KG1 (cell line): Measurements from ENCODE around the gene TLX3.
"Not testable (repeated sequence)": the region's sequence is repeated elsewhere in the genome, so short reads cannot be mapped to it uniquely, and the experiment has no call there.

ENCODE experiments used
- DNase-seq: peaks from one replicate; lab custom pipeline; 2025; lab: John Stamatoyannopoulos, UW

The TLX3 gene

GRCh38 chr5:171323806-171324632 is 15.0 kb downstream of the TLX3 start:
- no peak for DNase-seq

- DNase-seq: no peak
These were observed 21.0 kb downstream of the TLX3 start for GRCh38 chr5:171330021-171330420.

GRCh38 chr5:171335616-171336015 is 26.6 kb downstream of the TLX3 start:
- DNase-seq: no peak

- DNase-seq: peak; percentile 78
These were observed 27.6 kb downstream of the TLX3 start for GRCh38 chr5:171336521-171337209.

GRCh38 chr5:171337210-171337569 is 28.1 kb downstream of the TLX3 start:
- no peak for DNase-seq

GRCh38 chr5:171340042-171340441 is 31.0 kb downstream of the TLX3 start:
- DNase-seq: no peak

- DNase-seq: no peak
These were observed 31.4 kb downstream of the TLX3 start for GRCh38 chr5:171340491-171340890.

GRCh38 chr5:171342362-171343111 is 33.5 kb downstream of the TLX3 start:
- DNase-seq: peak; percentile 74

- DNase-seq: no peak
These were observed 36.0 kb downstream of the TLX3 start for GRCh38 chr5:171344936-171345608.

- DNase-seq: no peak
These were observed 42.6 kb downstream of the TLX3 start for GRCh38 chr5:171351536-171352073.

GRCh38 chr5:171355302-171355724 is 46.3 kb downstream of the TLX3 start:
- no peak for DNase-seq

- DNase-seq: no peak
These were observed 48.8 kb downstream of the TLX3 start for GRCh38 chr5:171357843-171358242.

GRCh38 chr5:171361151-171361550 is 52.1 kb downstream of the TLX3 start:
- DNase-seq: not testable (repeated sequence)
